Suprapubic skin (tissue), 4 donors: ENCODE measurements around the gene GDPD3.

ENCODE experiments used
- POLR2A ChIP-seq, 2 donors: fragments of 450-650 bp; IDR thresholded peaks; one replicate each; pipeline ENCODE4 v1.6.1; 2017; ENCODE audit warnings: antibody characterized with exemption in 2 of 2, mild to moderate bottlenecking in 2 of 2, moderate library complexity in 2 of 2
- POLR2AphosphoS5 ChIP-seq, 3 donors: sonication (generic); formaldehyde crosslinking; IDR thresholded peaks; one replicate each; pipeline ENCODE4 v1.6.1; 2017; ENCODE audit warnings: antibody characterized with exemption in 3 of 3
- TF ChIP-seq, protein P1 (sequence below), 2 donors: fragments of 200-600 bp in 1 of 2; fragments of 450-650 bp in 1 of 2; sonication (generic) in 1 of 2; IDR thresholded peaks; one replicate each; pipeline ENCODE4 v1.5.1; 2016 to 2019; ENCODE audit warnings: antibody characterized with exemption in 2 of 2, mild to moderate bottlenecking in 1 of 2, moderate library complexity in 1 of 2

DNA sequence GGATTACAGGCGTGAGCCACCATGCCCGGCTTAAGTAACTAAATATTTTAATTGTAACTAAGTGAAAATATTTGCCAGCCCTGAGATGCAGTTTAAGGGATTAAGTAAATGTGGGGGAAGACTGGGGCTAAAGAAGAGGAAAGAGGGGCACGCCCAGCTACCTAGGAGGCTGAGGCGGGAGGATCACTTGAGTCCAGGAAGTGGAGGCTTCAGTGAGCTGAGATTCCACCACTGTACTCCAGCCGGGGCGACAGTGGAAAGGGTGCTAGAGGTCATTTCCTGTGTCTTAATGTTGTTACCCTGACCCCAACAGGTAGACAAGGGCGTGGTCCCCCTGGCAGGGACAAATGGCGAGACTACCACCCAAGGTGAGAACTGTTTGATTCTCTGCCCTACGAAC, 45.0 kb downstream of the GDPD3 start:
- no peak for TF ChIP-seq POLR2A (IDR thresholded peaks at IDR 0.05)
- TF ChIP-seq, protein P1, sequence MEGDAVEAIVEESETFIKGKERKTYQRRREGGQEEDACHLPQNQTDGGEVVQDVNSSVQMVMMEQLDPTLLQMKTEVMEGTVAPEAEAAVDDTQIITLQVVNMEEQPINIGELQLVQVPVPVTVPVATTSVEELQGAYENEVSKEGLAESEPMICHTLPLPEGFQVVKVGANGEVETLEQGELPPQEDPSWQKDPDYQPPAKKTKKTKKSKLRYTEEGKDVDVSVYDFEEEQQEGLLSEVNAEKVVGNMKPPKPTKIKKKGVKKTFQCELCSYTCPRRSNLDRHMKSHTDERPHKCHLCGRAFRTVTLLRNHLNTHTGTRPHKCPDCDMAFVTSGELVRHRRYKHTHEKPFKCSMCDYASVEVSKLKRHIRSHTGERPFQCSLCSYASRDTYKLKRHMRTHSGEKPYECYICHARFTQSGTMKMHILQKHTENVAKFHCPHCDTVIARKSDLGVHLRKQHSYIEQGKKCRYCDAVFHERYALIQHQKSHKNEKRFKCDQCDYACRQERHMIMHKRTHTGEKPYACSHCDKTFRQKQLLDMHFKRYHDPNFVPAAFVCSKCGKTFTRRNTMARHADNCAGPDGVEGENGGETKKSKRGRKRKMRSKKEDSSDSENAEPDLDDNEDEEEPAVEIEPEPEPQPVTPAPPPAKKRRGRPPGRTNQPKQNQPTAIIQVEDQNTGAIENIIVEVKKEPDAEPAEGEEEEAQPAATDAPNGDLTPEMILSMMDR (IDR thresholded peaks at IDR 0.05) = no peak
- TF ChIP-seq POLR2AphosphoS5 (IDR thresholded peaks at IDR 0.05) = no peak
